Cortex of kidney (tissue), 1 donor: Measurements from ENCODE around the gene KRTAP2-1.
"Not testable (repeated sequence)": the region's sequence is repeated elsewhere in the genome, so short reads cannot be mapped to it uniquely, and the experiment has no call there.

Experiments
- DNase-seq: peaks from one replicate; lab custom pipeline; 2025; lab: John Stamatoyannopoulos, UW

The KRTAP2-1 gene

DNA sequence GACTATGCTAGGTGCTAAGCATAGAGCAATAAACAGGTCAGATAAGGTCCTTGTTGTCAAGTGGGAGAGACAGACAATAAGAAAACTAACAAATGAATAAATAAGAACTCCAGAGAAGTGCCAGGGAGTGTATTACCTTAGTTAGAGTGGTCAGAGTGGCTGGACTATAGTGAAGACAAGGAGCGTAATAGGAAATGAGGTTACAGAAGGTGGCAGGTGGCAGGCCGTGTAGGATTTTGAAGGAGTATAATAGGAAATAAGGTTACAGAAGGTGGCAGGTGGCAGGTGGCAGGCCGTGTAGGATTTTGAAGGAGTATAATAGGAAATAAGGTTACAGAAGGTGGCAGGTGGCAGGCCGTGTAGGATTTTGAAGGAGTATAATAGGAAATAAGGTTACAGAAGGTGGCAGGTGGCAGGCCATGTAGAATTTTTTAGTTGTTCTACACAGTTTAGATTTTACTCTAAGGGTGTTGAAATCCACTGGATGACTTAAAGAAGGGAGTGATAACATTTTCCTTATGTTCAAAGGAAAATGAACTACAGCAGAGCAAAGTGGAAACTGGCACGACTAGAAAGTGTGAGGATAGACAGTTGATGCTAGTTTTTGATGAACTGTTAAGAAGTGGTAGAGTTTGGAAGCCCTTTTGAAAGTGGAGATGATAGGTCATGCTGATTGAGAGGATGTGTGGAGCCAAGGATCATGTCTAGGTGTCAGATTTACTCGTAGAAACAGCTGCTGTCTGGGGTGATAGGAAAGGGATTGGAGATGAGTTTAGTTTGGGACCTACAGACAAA lies 34.6 kb downstream of the KRTAP2-1 start:
- no peak for DNase-seq

DNA sequence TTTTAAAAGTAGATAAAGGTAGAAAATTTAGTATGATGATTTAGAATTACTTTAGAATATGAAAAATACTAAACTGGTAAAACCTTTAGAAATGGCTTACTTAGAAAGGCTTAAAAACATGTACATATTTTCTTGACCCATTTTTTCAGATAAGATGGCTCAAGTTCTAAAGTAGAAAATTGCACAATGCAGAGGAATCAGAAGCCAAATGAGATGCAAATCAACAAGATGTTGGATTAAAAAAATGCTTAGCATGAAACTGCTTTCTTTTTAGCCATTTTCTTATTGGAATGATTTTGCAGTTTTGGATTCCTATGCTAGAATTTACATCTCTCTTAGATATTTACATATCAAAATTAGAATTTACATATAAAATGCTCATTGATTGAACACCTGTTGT lies 36.7 kb downstream of the KRTAP2-1 start:
- no peak for DNase-seq

DNA sequence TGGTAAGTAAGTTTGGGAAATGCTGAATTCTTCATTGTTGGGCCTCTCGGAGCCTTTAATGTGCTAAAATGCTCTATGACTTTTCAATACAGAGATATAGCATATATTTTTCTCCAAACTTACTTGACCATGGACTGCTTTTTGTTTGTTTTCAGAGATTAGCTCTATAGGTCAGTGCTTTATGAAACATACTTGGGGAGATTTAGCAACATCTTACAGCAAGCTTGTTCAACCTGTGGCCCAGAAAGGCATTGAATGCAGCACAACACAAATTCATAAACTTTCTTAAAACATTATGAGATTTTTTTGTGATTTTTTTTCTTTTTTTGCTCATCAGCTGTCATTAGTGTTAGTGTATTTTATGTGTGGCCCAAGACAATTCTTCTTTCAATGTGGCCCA lies 37.2 kb downstream of the KRTAP2-1 start:
- DNase-seq: no peak

DNA sequence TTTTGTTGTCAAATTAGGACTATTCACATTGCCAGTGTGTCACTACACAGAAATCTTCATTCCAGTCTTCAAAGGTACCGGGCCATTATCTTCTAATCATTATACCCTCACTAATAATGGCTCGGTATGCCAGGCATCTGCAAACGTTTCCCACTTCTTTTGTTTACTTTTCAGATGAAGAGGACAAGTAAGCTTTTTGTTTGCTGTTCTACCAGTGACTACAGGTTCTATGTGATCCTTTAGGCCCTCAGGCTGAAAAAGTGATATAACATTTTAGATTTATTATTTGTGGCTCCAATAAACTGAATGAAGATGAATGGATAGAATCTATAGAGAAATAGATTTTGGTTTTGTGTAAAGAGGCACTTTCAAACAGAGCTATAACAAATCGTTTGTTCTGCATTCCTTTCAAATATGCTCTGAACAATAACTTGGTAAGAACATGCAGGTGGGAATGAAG lies 37.8 kb downstream of the KRTAP2-1 start:
- DNase-seq: no peak

DNA sequence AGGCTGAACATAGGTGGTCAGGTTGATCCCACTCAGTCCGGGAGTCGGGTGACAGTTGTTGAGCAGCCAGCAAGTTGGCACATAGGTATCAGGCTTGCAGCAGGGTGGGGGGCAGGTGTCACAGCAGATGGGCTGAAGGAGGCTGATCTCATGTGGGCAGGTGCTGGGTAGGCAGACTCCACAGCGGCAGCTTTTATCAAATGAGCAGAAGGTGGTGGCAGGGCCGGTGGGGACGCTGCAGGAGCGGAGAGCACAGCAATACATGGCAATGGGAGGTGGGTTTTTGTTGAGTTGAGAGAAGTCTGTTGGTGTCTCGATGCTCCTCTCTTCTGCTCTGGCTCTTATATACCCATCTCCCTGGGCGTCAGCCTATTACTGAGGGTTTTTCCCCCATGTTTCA lies 38.3 kb downstream of the KRTAP2-1 start, which contains the start of gene KRTAP3-1:
Gene KRTAP3-1, minus strand, starts transcription at position 318 of the 400 bp plus-strand sequence. Its CDS starts 54 bp downstream, at position 264.
- DNase-seq: no peak

DNA sequence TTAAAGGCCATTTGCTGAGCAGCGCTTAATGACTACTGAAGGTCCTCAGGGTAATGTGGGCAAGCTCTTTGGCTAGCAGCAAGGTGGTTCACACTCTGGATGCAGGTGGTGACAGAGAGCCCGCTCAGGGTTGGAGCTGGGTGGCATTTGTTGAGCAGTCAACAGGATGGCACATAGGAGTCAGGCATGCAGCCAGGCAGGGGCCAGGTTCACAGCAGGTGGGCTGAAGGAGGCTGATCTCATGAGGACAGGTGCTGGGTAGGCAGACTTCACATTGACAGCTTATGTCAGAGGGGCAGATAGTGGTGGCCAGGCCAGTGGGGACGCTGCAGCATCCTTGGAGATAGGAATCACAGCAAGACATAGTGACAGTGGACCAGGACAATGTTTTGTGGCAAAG lies 42.7 kb downstream of the KRTAP2-1 start:
- DNase-seq: no peak

DNA sequence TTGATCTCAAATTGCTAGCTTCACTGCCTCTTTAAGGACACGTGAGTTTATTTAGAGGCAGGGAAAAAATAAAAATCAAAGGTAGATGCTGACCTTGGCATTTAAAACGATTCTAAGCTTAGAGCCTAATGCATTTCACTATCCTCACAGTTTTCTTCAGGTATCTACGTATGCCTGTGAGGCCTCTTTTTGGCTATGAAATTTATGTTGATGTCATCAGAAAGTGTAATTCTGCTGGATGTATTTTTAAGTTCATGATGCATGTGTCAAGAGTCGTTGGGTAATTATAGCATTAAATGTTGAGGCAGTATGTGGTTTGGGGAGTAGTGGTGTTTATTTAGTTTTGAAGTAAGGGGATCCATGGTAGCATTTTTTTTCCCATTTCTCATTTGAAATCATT lies 43.2 kb downstream of the KRTAP2-1 start:
- DNase-seq: no peak

DNA sequence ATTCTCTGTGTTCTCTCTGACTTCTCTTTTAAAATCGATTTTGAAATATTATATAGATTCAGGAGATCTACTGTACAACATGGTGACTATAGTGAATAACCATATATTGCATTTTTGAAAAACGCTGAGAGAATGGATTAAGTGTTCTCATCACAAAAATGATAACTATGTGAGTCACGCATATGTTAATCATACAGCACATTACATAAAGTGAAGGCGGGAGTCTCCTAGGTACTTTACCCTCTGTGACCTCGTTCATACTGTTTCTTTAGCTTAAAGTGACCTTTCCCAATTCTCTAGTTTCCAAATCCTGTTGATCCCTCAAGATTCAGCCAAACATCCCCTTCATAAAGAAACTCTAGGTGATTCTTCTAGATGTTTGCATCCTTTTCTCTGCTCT lies 44.3 kb downstream of the KRTAP2-1 start:
- no peak for DNase-seq

DNA sequence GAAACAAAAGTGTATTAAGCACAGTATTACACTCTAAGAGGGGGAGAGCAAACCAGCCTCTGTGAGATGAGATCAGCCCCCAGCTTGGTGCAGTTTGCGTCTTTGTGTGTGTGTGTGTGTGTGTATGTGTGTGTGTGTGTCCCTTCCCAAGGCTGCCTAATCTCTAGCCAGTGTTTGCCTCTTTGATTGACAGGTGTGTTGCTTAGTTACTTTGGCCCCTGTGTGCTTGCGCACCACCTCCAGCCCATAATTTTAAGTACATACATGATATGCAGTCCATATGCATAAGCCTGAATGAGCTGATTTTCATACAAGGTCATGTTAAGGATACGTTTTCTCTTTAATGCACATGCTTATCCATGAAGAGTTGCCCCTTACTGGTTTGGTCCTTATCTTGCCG lies 45.3 kb downstream of the KRTAP2-1 start:
- no peak for DNase-seq

DNA sequence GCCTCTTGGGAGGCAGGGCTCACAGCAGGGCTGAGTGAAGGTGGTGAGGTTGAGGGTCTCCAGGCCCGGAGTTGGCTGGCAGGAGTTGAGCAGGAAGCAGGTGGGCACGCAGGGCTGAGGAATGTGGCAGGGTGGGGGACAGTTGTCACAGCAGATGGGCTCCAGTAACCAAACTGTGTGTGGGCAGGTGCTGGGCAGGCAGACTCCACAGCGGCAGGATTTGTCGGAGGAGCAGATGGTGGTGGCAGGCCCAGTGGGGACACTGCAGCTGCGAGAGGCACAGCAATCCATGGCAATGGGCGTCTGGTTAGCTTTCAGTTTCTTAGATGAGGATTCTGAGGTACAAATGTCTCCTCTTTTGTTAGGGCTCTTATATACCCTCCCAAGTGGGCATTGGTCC lies 47.6 kb downstream of the KRTAP2-1 start, which contains the start of gene KRTAP3-2:
Gene KRTAP3-2, minus strand, starts transcription at position 344 of the 400 bp plus-strand sequence. Its CDS starts 53 bp downstream, at position 291.
- not testable (repeated sequence) for DNase-seq

DNA sequence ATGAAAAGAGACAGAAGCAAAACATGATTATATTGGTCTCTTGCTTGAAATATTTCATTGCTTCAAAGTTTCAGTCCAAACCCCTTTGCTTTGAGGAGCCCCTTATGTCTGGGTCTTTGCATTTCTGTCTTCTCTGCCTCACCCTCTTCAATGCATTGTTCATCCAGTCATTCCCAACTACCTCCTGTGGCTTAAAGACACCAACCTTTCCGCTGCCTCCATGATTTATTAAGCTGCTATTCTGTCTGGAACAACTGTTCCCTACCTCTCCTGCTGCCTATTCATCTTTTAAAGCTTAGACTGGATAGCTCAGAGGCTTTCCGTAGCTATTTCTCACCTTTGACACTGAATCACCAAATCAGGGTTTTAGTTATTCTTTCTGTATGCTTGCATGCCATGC lies 49.8 kb downstream of the KRTAP2-1 start:
- DNase-seq: no peak

DNA sequence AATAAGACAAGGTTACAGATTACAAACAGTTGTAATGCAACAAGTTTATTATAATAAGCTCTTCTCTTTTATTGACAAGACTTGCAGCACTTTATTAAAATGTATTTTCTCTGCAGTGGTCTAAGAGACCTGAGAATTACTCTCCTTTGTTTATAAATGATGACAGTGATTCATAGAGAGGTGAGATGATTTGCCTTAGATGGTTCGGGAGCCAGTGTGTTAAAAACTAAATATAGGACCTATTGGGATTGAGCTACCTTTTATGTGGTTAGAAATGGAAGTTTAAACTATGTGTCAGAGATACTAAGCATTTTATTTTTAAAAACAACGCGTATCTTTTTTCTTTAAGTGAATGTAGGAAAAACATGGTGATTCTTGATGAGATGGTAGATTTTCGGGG lies 50.3 kb downstream of the KRTAP2-1 start:
- no peak for DNase-seq
